HepG2 (cell line): Measurements from ENCODE around the gene ASF1B. TPM values are rescaled to one million over a fixed set of nuclear protein-coding genes. Genes with fewer than 3 reads are reported as not detected.

Experiments
- CTCF ChIP-seq: sonication (generic); formaldehyde crosslinking; IDR thresholded peaks from 2 replicates; pipeline ENCODE4 v1.5.0; 2020; ENCODE audit warnings: mild to moderate bottlenecking, missing genetic modification reagents, moderate library complexity
- DMAP1 ChIP-seq: IDR thresholded peaks from 2 replicates; pipeline ENCODE4 v1.6.1; 2016
- DR1 ChIP-seq: sonication (generic); formaldehyde crosslinking; IDR thresholded peaks from 2 replicates; pipeline ENCODE4 v1.8.0; 2021; ENCODE audit warnings: mild to moderate bottlenecking, missing genetic modification reagents, inconsistent platforms
- KAT7 ChIP-seq: IDR thresholded peaks from 2 replicates; pipeline ENCODE4 v1.6.1; 2018; ENCODE audit warnings: borderline replicate concordance, missing compliant biosample characterization
- ZFP90 ChIP-seq: sonication (generic); formaldehyde crosslinking; IDR thresholded peaks from 2 replicates; pipeline ENCODE4 v1.8.0; 2022; ENCODE audit warnings: missing genetic modification reagents, mild to moderate bottlenecking, inconsistent platforms, borderline replicate concordance
- ZNF142 ChIP-seq: sonication (generic); formaldehyde crosslinking; IDR thresholded peaks from 2 replicates; pipeline ENCODE4 v1.4.0; 2020; ENCODE audit warnings: missing genetic modification reagents
- polyA plus RNA-seq, 8 experiments: library from polyadenylated mRNA; depleted of rRNA in 3 of 8; stranded (reverse) in 7 of 8; unstranded in 1 of 8; fragments of >200 nt; fragmentation: Illumina TruSeq in 4 of 8; extraction: Trizol in 4 of 8; gene quantifications; 2 replicates each; pipeline versions ENCODE4 v1.2.1 to v1.2.3, GENCODE V29; 2011 to 2016; ENCODE audit warnings: low read depth in 4 of 8, missing spikeins in 1 of 8, mixed read lengths in 1 of 8; ENCODE audit not compliant: insufficient read depth in 1 of 8
- total RNA-seq, 5 experiments: library from RNA; depleted of rRNA; stranded (reverse); fragments of >200 nt; fragmentation: Illumina TruSeq; extraction: Trizol; gene quantifications; 2 replicates each; pipeline ENCODE4 v1.2.3, GENCODE V29; 2016; ENCODE audit warnings: low read depth in 1 of 5

The ASF1B gene
- total and polyA plus RNA-seq, 2 of the 13 experiments (the other 11 are each of a cell fraction or from before 2014, with no cell fraction given): 18.2 to 24.8 TPM

GRCh38 chr19:14116918-14117578 lies 19.3 kb downstream of the ASF1B start (continued):
- TF ChIP-seq DMAP1 (CRISPR knock-in tag) (0 out of 2 replicates have a peak, but pooled peaks have one; percentile 21), KAT7 (CRISPR knock-in tag) (peak; percentile 28; the same call in 1 of the 2 replicates), ZNF142 (0 out of 2 replicates have a peak, but pooled peaks have one; percentile 18), DR1 (no peak), CTCF (CRISPR knock-in tag) (no peak), ZFP90 (no peak; the same call in 1 of the 2 replicates)
